GM19193 (cell line): ENCODE data around the gene NANS.

ENCODE experiments used
- POLR2A ChIP-seq: IDR thresholded peaks from 4 replicates; pipeline ENCODE4 v1.6.1; 2011; ENCODE audit not compliant: insufficient read depth, insufficient read length; ENCODE audit errors: extremely low read depth

NANS gene

DNA sequence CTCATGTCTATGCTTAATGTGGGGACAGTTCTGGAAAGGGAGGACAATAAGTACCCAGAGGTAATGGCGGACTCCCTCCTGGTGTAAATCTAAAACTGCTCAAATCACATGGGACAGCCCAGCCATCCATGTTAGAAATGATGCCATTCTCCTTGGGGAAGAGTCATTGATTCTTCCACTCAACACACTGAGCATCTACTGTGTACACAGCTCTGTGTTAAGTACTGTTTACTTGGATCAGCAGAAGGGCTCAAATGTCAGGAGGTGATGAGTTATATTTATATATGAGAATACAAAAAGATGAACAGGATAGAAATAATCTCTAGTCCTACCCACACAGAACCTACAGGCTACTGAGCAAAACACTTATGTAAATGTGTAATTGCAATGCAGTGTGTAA, 31.8 kb upstream of the NANS start:
- TF ChIP-seq POLR2A, result no peak

DNA sequence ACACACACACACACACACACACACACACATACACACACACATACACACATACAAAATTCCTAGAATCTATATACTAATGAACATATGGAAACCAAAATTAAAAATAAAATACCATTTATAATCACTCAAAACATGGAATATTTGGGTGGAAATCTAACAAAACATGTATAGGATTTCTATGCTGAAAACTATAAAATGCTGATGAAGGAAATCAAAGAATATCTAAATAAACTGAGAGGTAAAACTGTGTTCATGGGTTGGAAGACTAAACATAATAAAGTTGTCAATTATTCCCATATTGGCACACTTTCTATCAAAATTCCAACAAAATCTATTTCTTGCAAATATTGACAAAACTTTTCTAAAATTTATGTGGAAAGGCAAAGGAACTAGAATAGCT, 25.4 kb upstream of the NANS start:
- TF ChIP-seq POLR2A, result no peak

DNA sequence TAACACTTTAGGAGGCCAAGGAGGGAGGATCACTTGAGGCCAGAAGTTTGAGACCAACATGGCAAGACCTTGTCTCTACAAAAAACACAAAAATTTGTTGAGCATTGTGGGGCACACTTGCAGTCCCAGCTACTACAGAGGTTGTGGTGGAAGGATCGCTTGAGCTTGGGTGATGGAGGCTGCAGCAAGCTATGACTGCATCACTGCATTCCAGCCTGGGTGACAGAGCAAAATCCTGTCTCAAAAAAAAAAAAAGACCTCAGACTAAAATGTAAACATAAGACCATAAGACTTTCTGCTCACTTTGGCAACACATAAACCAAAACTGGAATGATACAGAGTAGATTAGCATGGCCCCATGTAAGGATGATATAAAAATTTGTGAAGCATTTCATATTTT, 24.6 kb upstream of the NANS start:
- TF ChIP-seq POLR2A, result no peak

DNA sequence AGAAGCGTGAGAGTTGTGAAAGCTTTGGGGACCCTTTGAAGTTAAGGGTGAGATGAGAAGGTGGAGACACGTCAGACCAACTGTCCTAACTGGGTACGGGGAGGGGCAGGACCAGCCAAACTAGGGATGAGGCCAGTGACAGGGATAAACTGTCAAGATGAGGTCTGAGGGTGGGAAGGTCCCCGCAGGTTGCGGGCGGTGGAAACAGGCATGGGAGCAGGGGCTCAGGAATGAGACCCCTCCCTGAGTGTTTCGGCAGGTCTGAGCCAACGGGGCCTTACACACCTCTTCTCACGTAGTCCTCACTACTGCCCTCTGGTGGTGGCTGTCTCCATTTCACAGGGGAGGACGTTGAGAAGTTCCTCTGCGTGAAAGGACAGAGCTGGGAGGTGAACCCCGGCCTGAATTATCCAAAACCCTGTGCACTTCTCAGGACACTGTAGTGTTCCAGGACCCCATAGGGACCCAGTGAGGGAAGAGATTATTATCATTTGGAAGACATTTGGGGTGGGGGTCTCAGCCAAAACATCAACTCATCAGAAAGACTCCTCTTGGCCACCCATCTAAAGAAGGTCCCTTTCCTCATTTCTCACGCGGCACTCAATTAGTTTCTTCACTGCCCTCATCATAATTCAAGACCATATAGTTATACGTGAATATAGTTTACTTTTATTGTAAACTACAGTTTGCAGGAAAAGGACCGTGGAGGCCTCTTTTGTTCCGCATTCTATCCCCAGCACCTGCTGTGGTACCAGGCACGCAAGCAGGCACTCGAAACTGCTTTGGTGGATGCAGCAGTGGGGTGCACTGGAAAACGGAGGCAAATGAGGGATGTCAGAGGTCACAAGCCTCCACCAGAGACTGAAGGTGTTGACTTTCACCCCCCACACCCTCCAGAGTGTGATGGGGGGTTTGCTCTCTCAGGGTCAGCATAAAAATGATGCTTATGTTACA, 21.7 kb upstream of the NANS start:
- no peak for TF ChIP-seq POLR2A

DNA sequence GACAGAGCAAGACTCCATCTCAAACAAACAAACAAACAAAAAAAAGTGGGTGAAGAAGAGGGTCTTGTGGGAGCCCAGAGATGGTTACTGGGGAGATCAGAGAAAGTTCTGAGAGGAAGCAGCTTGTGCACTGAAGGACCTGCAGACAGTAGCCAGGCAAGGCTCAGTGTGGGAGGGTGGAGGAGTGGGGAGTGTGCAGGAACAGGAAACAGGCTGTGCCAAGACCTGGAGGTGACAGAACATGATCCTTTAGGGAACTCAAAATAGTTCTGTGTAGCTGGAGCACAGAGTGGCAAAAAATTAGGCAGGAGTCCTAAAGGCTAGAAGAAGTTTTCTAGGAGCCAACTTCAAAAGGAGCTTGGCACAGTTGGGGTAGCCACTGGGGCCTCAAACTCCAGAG, 19.2 kb upstream of the NANS start:
- TF ChIP-seq POLR2A, result no peak

DNA sequence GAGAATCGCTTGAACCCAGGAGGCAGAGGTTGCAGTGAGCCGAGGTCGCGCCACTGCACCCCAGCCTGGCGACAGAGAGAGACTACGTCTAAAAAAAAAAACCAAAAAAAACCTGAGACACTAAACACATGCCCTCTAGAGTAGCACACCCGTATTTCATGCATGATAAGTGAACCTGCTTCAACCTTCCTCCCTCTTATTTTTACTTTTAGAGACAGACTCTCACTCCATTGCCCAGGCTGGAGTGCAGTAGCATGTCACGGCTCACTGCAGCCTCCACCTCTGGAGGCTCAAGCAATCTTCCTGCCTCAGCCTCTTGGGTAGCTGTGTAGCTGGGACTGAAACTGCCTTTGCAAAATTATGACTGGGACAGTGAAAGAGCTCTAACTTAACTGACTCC, 17.6 kb upstream of the NANS start:
- no peak for TF ChIP-seq POLR2A

DNA sequence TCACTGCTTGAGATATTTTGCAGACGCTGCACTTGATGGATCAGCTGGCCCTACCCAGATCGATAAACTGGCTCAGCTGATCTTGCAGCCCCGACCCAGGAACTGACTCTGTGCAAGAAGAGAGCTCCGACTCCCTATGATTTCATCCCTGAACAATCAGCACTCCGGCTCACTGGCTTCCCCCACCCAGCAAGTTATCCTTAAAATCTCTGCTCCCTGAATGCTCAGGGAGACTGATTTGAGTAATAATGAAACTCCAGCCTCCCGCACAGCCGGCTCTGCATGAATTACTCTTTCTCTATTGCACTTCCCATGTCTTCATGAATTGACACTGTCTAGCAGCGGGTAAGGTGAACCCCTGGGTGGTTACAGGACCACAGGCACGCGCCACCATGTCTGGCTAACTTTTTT, 16.9 kb upstream of the NANS start:
- TF ChIP-seq POLR2A, result no peak

DNA sequence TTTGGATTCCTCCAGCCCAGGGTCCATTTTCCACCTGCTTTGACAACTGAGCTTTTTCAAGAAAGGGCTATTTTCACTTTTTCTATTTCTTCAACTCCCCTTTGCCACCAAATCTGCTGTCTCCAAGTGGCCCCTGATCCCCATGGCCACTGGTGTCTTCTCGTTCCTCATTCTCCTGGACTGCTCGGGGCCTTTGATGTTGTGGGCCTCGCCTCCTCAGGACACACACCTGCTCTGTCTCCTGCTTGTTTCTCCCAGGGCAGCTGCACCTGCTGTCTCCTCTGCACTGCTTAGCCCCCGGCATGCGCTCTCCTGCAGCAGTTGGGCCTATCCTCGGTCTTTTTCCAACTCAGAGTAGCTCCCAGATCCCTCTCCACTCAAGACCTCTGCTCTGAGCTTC, 16.3 kb upstream of the NANS start:
- TF ChIP-seq POLR2A, result no peak

DNA sequence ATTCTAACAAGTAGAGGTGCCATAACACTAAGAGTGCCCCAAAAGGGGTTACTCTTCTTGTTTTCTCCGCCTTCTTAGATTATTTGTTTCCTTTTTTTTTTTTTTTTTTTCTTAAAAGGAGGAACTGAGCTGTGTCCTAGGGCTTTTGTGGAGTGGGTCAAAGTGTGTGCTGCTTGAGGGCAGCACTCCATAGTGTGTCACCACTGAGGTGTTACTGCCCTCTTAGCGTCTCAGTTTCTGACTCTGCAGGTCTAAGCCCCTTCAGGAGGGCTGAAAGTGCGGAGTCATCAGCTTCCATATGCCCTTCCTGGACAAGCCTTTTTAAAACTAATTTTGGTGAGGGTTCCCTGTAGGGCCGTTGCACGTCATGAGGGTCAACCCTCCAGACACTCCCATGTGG, 12.6 kb upstream of the NANS start:
- no peak for TF ChIP-seq POLR2A

DNA sequence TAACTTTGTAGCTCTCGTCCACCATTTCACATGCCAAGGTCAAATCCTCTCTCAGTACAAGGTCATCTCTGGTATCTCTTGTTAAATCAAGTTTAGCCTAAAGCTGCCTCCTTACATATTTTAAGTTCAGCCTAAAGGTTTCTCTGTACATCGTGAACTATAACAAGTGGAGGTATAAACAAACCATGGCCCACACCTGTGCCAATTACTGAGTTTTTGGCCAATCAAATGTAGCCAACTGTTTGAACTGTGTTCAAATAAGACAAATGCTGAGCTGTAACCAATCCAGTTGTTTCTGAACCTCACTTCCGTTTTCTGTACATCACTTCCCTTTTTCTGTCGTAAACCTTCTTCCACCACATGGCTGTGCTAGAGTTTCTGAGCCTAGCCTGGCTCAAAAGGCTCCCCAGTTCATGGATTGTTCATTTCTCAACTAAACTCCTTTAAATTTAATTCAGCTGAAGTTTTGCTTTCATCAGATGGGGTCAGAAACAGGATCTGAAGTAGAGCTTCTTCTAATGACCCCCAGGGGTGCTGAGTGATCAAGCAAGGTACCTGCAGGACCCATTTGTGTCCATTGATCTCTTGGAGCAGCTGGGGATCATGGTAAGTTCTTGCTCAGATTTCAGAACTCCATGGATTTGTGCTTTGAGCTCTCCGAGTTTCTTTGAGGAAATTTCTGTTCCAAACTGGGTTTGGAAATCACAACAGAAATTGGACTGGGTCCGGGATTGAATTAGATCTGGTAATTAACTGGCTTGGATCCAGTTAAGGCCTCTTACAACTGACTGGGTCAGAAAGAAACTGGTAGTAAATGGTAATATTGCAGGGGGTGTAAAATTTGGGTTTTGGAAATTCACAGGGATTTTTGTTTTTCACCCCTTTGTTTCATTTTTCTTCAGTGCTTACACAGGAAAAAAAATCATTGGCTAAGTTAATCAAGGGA, 11.0 kb upstream of the NANS start:
- TF ChIP-seq POLR2A, result peak; percentile 27

DNA sequence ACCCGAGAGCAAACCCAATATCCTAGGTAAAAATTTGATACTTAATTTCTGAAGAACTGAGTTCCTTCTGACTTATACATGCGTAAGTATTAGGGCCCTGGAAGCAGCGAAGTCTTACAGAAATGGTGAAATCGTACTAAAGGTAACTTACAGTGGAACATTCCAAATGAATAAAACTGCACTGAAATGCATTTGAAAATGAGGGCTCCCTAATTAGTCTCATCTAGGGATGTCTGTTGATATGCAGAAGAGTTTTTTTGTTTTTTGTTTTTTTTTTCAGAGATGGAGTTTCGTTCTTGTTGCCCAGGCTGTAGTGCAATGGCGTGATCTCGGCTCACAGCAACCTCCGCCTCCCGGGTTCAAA, 10.4 kb upstream of the NANS start:
- TF ChIP-seq POLR2A, result no peak

DNA sequence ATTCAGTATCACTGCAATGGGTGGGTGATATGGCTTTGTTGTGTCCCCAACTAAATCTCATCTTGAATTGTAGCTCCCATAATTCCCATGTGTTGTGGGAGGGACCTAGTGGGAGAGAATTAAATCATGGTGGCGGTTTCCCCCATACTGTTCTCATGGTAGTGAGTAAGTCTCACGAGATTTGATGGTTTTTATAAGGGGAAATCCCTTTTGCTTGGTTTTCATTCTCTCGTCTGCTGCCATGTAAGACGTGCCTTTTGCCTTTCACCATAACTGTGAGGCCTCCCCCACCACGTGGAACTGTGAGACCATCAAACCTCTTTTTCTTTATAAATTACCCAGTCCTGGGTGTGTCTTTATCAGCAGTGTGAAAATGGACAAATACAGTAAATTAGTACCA, 9.5 kb upstream of the NANS start:
- no peak for TF ChIP-seq POLR2A

DNA sequence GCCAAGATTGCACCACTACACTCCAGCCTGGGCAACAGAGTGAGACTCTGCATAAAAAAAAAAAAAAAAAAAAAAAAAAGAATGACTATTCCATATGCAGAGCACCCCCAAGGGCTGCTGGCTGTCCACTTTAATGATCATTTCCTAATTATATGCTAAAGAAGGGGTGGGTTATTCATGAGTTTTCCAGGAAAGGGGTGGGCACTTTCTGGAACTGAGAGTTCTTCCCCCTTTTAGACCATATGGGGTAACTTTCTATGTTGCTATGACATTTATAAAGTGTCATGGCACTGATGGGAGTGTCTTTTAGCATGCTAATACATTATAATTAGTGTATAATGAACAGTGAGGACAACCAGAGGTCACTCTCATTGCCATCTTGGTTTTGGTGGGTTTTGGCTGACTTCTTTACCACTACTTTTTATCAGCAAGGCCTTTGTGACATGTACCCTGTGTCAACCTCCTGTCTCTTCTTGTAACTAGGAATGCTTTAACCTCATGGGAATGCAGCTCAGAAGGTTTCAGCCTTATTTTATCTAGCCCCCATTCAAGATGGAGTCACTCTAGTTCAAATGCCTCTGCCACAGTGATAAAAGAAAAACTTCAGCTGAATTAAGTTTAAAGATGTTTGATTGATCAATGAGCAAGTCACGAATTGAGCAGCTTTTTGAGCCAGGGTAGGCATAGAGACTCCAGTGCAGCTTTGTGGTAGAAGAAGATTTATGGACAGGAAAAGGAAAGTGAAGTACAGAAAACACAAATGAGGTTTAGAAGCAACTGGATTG, 7.1 kb upstream of the NANS start:
- no peak for TF ChIP-seq POLR2A

DNA sequence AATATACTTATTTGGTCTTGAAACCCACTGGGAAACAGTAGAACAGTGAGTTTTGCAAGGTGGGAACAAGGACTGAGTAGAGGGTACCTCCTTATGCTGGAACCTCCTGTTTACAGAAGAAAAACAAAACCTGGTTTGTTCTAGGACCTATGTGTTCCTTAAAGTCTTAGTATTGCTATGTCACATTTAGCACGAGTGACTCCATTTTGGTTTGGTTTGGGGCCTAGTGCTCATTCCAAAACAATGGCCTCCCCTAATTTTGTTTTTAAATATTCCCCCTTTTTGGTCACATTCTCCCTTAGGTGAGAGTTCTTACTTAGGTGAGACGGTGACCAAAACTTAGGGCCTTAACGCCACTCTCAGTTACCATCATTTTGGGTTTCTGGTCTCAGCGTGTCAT, 6.2 kb upstream of the NANS start:
- no peak for TF ChIP-seq POLR2A
